Suprapubic skin (tissue), 4 donors: Measurements from ENCODE around the gene TSHZ2.

Source experiments
- EP300 ChIP-seq: sonication (generic); formaldehyde crosslinking; IDR thresholded peaks from one replicate; pipeline ENCODE4 v1.6.1; 2017; ENCODE audit warnings: antibody characterized with exemption
- POLR2A ChIP-seq, 2 donors: fragments of 450-650 bp; IDR thresholded peaks; one replicate each; pipeline ENCODE4 v1.6.1; 2017; ENCODE audit warnings: antibody characterized with exemption in 2 of 2, mild to moderate bottlenecking in 2 of 2, moderate library complexity in 2 of 2
- POLR2AphosphoS5 ChIP-seq, 3 donors: sonication (generic); formaldehyde crosslinking; IDR thresholded peaks; one replicate each; pipeline ENCODE4 v1.6.1; 2017; ENCODE audit warnings: antibody characterized with exemption in 3 of 3
- TF ChIP-seq, protein P1 (sequence below), 2 donors: fragments of 200-600 bp in 1 of 2; fragments of 450-650 bp in 1 of 2; sonication (generic) in 1 of 2; IDR thresholded peaks; one replicate each; pipeline ENCODE4 v1.5.1; 2016 to 2019; ENCODE audit warnings: antibody characterized with exemption in 2 of 2, mild to moderate bottlenecking in 1 of 2, moderate library complexity in 1 of 2

DNA sequence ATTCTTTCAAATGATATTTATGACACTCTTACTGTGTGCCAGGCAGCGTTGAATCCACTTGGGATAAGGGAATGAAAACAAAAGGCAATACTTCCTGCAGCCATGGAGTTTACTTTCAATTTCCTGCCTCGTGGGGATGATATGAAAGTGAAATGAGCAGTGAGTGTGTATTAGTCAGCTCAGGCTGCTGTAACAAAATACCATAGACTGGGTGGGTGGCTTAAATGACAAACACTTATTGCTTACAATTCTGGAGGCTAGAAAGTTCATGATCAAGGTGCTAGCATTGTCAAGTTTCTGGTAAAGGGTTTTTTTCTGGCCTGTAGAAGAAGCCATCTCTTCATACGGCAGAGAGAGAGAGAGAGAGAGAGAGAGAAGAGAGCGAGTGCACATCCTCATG is 41.7 kb downstream of the TSHZ2 start:
- TF ChIP-seq, protein P1, sequence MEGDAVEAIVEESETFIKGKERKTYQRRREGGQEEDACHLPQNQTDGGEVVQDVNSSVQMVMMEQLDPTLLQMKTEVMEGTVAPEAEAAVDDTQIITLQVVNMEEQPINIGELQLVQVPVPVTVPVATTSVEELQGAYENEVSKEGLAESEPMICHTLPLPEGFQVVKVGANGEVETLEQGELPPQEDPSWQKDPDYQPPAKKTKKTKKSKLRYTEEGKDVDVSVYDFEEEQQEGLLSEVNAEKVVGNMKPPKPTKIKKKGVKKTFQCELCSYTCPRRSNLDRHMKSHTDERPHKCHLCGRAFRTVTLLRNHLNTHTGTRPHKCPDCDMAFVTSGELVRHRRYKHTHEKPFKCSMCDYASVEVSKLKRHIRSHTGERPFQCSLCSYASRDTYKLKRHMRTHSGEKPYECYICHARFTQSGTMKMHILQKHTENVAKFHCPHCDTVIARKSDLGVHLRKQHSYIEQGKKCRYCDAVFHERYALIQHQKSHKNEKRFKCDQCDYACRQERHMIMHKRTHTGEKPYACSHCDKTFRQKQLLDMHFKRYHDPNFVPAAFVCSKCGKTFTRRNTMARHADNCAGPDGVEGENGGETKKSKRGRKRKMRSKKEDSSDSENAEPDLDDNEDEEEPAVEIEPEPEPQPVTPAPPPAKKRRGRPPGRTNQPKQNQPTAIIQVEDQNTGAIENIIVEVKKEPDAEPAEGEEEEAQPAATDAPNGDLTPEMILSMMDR (IDR thresholded peaks at IDR 0.05) = no peak
- TF ChIP-seq POLR2AphosphoS5 (IDR thresholded peaks at IDR 0.05) (no peak), POLR2A (IDR thresholded peaks at IDR 0.05) (no peak), EP300 (no peak)
